Measurements from ENCODE around the gene TMEM190. TPM values are rescaled to one million over a fixed set of nuclear protein-coding genes. Genes with fewer than 3 reads are reported as not detected.

TMEM190 gene
- total and polyA plus RNA-seq, 10 of the 15 experiments (the other 5 are each of a cell fraction or from before 2014, with no cell fraction given) = not detected

DNA sequence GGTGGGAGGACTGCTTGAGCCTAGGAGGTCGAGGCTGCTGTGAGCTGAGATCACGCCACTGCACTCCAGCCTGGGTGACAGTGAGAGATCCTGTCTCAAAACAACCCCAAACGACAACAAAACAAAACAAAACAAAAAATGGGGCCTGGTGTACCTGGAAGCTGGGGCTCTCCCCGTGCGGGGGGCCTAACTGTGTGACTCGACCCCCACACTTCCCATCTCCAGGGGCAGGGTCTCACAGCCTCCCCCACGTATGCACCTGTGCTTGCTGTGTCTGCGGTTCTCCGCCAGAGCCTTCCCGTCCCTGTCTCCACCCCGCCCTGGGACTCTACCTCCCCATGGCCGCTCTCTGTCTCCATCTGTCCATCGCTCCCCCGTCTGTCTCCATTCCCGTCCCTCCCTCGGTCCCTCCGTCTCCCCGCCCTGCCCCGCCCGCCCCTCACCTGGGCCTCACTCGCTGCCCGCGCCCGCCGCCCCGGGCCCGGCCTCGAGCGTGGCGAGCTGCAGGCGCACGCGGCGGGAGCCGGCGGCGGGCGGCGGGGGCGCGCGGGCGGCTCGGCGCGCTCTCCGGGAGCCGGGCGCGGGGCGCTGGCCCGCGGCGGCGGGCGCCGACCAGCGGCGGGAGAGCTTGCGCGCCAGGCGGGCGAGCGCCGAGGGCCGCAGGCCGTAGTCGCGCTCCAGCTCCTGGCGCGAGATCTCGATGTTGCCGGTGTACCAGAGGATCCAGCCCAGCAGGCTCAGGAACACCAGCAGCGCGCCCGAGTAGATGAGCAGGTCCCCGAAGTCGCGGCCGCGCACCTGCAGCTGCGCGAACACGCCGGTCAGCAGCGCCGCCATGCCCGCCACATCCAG, 6.9 kb downstream of the TMEM190 start (continued):
- TF ChIP-seq CTCF (IDR thresholded peaks at IDR 0.05 in 2 of 3, conservative IDR thresholded peaks at IDR 0.05 in 1 of 3; ENCODE audit: control insufficient read depth in 2 of 3, extremely low read depth in 1 of 3, insufficient read depth in 1 of 3, low read depth in 3 of 3, low read length in 3 of 3) (peak in 2 of 3 experiments; percentile 12 to 46; a peak in 2 of 6 replicates), ZNF217 (IDR thresholded peaks at IDR 0.05) (no peak), RFX5 (IDR thresholded peaks at IDR 0.05; ENCODE audit: low read depth, low read length) (no peak), SUPT20H (IDR thresholded peaks at IDR 0.05; ENCODE audit: borderline replicate concordance, control insufficient read depth, low read depth, low read length) (no peak), MXI1 (IDR thresholded peaks at IDR 0.05; ENCODE audit: low read depth, low read length) (no peak), CBFB (IDR thresholded peaks at IDR 0.05; ENCODE audit: low read depth) (no peak), CEBPZ (IDR thresholded peaks at IDR 0.05; ENCODE audit: low read depth, low read length) (no peak), IKZF1 (conservative IDR thresholded peaks at IDR 0.05) (peak; percentile 72; the same call in 1 of the 2 replicates), BACH1 (IDR thresholded peaks at IDR 0.05; ENCODE audit: borderline replicate concordance) (peak; percentile 38; the same call in 1 of the 2 replicates), HDGF (IDR thresholded peaks at IDR 0.05) (0 out of 2 replicates have a peak, but pooled peaks have one; percentile 33), TBL1XR1 (IDR thresholded peaks at IDR 0.05; ENCODE audit: low read depth, low read length) (no peak), NFYB (IDR thresholded peaks at IDR 0.05; ENCODE audit: insufficient read depth, low read depth, low read length) (no peak), SREBF2 (IDR thresholded peaks at IDR 0.05; ENCODE audit: low read length) (no peak), ETV6 (conservative IDR thresholded peaks at IDR 0.05 in 1 of 2, IDR thresholded peaks at IDR 0.05 in 1 of 2; ENCODE audit: borderline replicate concordance in 1 of 2, low read depth in 1 of 2) (no peak), MYB (IDR thresholded peaks at IDR 0.05; ENCODE audit: borderline replicate concordance, low read depth, low read length) (no peak), RAD51 (IDR thresholded peaks at IDR 0.05) (no peak)
- TF ChIP-seq, protein P1, sequence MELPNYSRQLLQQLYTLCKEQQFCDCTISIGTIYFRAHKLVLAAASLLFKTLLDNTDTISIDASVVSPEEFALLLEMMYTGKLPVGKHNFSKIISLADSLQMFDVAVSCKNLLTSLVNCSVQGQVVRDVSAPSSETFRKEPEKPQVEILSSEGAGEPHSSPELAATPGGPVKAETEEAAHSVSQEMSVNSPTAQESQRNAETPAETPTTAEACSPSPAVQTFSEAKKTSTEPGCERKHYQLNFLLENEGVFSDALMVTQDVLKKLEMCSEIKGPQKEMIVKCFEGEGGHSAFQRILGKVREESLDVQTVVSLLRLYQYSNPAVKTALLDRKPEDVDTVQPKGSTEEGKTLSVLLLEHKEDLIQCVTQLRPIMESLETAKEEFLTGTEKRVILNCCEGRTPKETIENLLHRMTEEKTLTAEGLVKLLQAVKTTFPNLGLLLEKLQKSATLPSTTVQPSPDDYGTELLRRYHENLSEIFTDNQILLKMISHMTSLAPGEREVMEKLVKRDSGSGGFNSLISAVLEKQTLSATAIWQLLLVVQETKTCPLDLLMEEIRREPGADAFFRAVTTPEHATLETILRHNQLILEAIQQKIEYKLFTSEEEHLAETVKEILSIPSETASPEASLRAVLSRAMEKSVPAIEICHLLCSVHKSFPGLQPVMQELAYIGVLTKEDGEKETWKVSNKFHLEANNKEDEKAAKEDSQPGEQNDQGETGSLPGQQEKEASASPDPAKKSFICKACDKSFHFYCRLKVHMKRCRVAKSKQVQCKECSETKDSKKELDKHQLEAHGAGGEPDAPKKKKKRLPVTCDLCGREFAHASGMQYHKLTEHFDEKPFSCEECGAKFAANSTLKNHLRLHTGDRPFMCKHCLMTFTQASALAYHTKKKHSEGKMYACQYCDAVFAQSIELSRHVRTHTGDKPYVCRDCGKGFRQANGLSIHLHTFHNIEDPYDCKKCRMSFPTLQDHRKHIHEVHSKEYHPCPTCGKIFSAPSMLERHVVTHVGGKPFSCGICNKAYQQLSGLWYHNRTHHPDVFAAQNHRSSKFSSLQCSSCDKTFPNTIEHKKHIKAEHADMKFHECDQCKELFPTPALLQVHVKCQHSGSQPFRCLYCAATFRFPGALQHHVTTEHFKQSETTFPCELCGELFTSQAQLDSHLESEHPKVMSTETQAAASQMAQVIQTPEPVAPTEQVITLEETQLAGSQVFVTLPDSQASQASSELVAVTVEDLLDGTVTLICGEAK (IDR thresholded peaks at IDR 0.05; ENCODE audit: borderline replicate concordance) = no peak
- TF ChIP-seq, protein P2, sequence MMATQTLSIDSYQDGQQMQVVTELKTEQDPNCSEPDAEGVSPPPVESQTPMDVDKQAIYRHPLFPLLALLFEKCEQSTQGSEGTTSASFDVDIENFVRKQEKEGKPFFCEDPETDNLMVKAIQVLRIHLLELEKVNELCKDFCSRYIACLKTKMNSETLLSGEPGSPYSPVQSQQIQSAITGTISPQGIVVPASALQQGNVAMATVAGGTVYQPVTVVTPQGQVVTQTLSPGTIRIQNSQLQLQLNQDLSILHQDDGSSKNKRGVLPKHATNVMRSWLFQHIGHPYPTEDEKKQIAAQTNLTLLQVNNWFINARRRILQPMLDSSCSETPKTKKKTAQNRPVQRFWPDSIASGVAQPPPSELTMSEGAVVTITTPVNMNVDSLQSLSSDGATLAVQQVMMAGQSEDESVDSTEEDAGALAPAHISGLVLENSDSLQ (IDR thresholded peaks at IDR 0.05) = no peak

Data from GM12878 (cell line).